LNCAP (cell line): ENCODE measurements around the gene RGS13.

Source experiments
- CTCF ChIP-seq: fragments of 450-650 bp; IDR thresholded peaks from 2 replicates; pipeline ENCODE4 v1.5.1; 2017; ENCODE audit warnings: mild to moderate bottlenecking

Gene RGS13

GRCh38 chr1:192696082-192696481, 60.1 kb downstream of the RGS13 start:
- no peak for TF ChIP-seq CTCF

- no peak for TF ChIP-seq CTCF
These were observed 61.8 kb downstream of the RGS13 start for GRCh38 chr1:192697771-192698170.

- no peak for TF ChIP-seq CTCF
These were observed 62.8 kb downstream of the RGS13 start for GRCh38 chr1:192698731-192699130.

GRCh38 chr1:192700834-192701271, 64.9 kb downstream of the RGS13 start:
- TF ChIP-seq CTCF = no peak

- TF ChIP-seq CTCF = no peak
These were observed 66.4 kb downstream of the RGS13 start for GRCh38 chr1:192702212-192702902.

GRCh38 chr1:192703283-192704206, 67.6 kb downstream of the RGS13 start:
- TF ChIP-seq CTCF = no peak

GRCh38 chr1:192705510-192705909, 69.6 kb downstream of the RGS13 start:
- no peak for TF ChIP-seq CTCF
